GM12878 (cell line): Measurements from ENCODE around the gene DQX1. TPM values are rescaled to one million over a fixed set of nuclear protein-coding genes. Genes with fewer than 3 reads are reported as not detected.

Source experiments
- BHLHE40 ChIP-seq, 2 experiments: fragments of 450-650 bp in 1 of 2; IDR thresholded peaks; 2 replicates each; pipeline ENCODE4 v1.6.1; 2011 to 2017; ENCODE audit warnings: low read depth in 2 of 2, borderline replicate concordance in 1 of 2, improper control_type of control experiment in 1 of 2, low read length in 1 of 2, mild to moderate bottlenecking in 1 of 2
- EP300 ChIP-seq, 2 experiments: fragments of 150-350 bp in 1 of 2; IDR thresholded peaks; 2 replicates each; pipeline ENCODE4 v1.6.1; 2011 to 2012; ENCODE audit warnings: low read depth in 2 of 2, low read length in 2 of 2, borderline replicate concordance in 1 of 2, improper control_type of control experiment in 1 of 2, inconsistent platforms in 1 of 2; ENCODE audit not compliant: control insufficient read depth in 1 of 2
- FOXM1 ChIP-seq: IDR thresholded peaks from 2 replicates; pipeline ENCODE4 v1.6.1; 2012; ENCODE audit warnings: low read depth, mild to moderate bottlenecking, inconsistent platforms, low read length, moderate library complexity
- HDAC2 ChIP-seq: fragments of 200-600 bp; sonication (generic); IDR thresholded peaks from 2 replicates; pipeline ENCODE4 v1.6.1; 2017
- IKZF1 ChIP-seq: fragments of 450-650 bp; conservative IDR thresholded peaks from 2 replicates; pipeline ENCODE4 v1.6.1; 2017; ENCODE audit warnings: antibody characterized with exemption, mild to moderate bottlenecking
- IKZF2 ChIP-seq, 2 experiments: fragments of 450-650 bp; IDR thresholded peaks; 2 replicates each; pipeline ENCODE4 v1.6.1; 2017; ENCODE audit warnings: mild to moderate bottlenecking in 2 of 2, moderate library complexity in 2 of 2
- JUNB ChIP-seq: IDR thresholded peaks from 2 replicates; pipeline ENCODE4 v1.6.1; 2016; ENCODE audit warnings: antibody characterized with exemption, mild to moderate bottlenecking
- KLF5 ChIP-seq: fragments of 450-650 bp; IDR thresholded peaks from 2 replicates; pipeline ENCODE4 v1.6.1; 2014; ENCODE audit warnings: mild to moderate bottlenecking; ENCODE audit not compliant: partially characterized antibody
- MEF2A ChIP-seq: IDR thresholded peaks from 2 replicates; pipeline ENCODE4 v1.6.1; 2011; ENCODE audit warnings: low read depth, mild to moderate bottlenecking, low read length, moderate library complexity; ENCODE audit not compliant: insufficient read depth
- NFXL1 ChIP-seq: fragments of 450-650 bp; IDR thresholded peaks from 2 replicates; pipeline ENCODE4 v1.6.1; 2017; ENCODE audit warnings: antibody characterized with exemption, mild to moderate bottlenecking, borderline replicate concordance
- NR2C2 ChIP-seq: IDR thresholded peaks from 2 replicates; pipeline ENCODE4 v1.6.1; 2011; ENCODE audit warnings: borderline replicate concordance, low read depth; ENCODE audit not compliant: control insufficient read depth, insufficient read length
- PML ChIP-seq: IDR thresholded peaks from 2 replicates; pipeline ENCODE4 v1.6.1; 2012; ENCODE audit warnings: low read length, inconsistent platforms
- POLR2AphosphoS2 ChIP-seq: IDR thresholded peaks from 2 replicates; pipeline ENCODE4 v1.6.1; 2011; ENCODE audit warnings: low read depth, mild to moderate bottlenecking, low read length, improper control_type of control experiment, moderate library complexity
- SIX5 ChIP-seq: IDR thresholded peaks from 2 replicates; pipeline ENCODE4 v1.6.1; 2011; ENCODE audit warnings: mild to moderate bottlenecking, low read depth, low read length, moderate library complexity; ENCODE audit not compliant: severe bottlenecking
- SP1 ChIP-seq: IDR thresholded peaks from one replicate; pipeline ENCODE4 v1.6.1; 2011; ENCODE audit warnings: low read depth, low read length
- SRF ChIP-seq, 2 experiments: IDR thresholded peaks; 2 replicates each; pipeline ENCODE4 v1.6.1; 2011; ENCODE audit warnings: low read depth in 2 of 2, low read length in 2 of 2, mild to moderate bottlenecking in 1 of 2, moderate library complexity in 1 of 2
- ZNF217 ChIP-seq: fragments of 450-650 bp; IDR thresholded peaks from 2 replicates; pipeline ENCODE4 v1.6.1; 2017; ENCODE audit warnings: antibody characterized with exemption, mild to moderate bottlenecking
- ZNF274 ChIP-seq: IDR thresholded peaks from one replicate; pipeline ENCODE4 v1.8.0; 2011; ENCODE audit not compliant: insufficient read length, insufficient read depth
- ZNF384 ChIP-seq: IDR thresholded peaks from 2 replicates; pipeline ENCODE4 v1.6.1; 2012; ENCODE audit warnings: low read depth, mild to moderate bottlenecking, low read length, improper control_type of control experiment, borderline replicate concordance
- ZSCAN29 ChIP-seq: fragments of 450-650 bp; IDR thresholded peaks from 2 replicates; pipeline ENCODE4 v1.6.1; 2017; ENCODE audit warnings: mild to moderate bottlenecking, moderate library complexity
- polyA plus RNA-seq, 11 experiments: library from polyadenylated mRNA; depleted of rRNA in 4 of 11; unstranded in 6 of 11; stranded (reverse) in 5 of 11; fragments of >200 nt; fragmentation: Nextera tagmentation in 4 of 11; fragmentation: Illumina TruSeq in 1 of 11; extraction: Ambion mirVana in 4 of 11; extraction: Trizol in 1 of 11; gene quantifications; 1 replicate in 1 of 11; 2 replicates in 10 of 11; pipeline versions ENCODE4 v1.2.1 to v1.2.3, GENCODE V29; 2011 to 2016; ENCODE audit warnings: inconsistent platforms in 2 of 11, missing spikeins in 2 of 11, low read depth in 1 of 11
- total RNA-seq, 4 experiments: library from RNA; depleted of rRNA in 3 of 4; stranded (reverse); fragments of >200 nt in 3 of 4; fragmentation: Illumina TruSeq in 1 of 4; extraction: Trizol in 1 of 4; gene quantifications; 2 replicates each; pipeline versions ENCODE4 v1.2.1 to v1.2.3, GENCODE V29; 2013 to 2021
- TF ChIP-seq, protein P1 (sequence below): fragments of 450-650 bp; IDR thresholded peaks from 2 replicates; pipeline ENCODE4 v1.6.1; 2016; ENCODE audit warnings: mild to moderate bottlenecking, moderate library complexity, borderline replicate concordance
- TF ChIP-seq, protein P2 (sequence below): IDR thresholded peaks from 2 replicates; pipeline ENCODE4 v1.6.1; 2012; ENCODE audit warnings: low read depth, low read length, improper control_type of control experiment
- TF ChIP-seq, protein P3 (sequence below): fragments of 450-650 bp; IDR thresholded peaks from 2 replicates; pipeline ENCODE4 v1.6.1; 2016; ENCODE audit warnings: mild to moderate bottlenecking

DQX1 gene
- total and polyA plus RNA-seq, 10 of the 15 experiments (the other 5 are each of a cell fraction or from before 2014, with no cell fraction given): 0.34 to 2.1 (median 0.86) TPM

DNA sequence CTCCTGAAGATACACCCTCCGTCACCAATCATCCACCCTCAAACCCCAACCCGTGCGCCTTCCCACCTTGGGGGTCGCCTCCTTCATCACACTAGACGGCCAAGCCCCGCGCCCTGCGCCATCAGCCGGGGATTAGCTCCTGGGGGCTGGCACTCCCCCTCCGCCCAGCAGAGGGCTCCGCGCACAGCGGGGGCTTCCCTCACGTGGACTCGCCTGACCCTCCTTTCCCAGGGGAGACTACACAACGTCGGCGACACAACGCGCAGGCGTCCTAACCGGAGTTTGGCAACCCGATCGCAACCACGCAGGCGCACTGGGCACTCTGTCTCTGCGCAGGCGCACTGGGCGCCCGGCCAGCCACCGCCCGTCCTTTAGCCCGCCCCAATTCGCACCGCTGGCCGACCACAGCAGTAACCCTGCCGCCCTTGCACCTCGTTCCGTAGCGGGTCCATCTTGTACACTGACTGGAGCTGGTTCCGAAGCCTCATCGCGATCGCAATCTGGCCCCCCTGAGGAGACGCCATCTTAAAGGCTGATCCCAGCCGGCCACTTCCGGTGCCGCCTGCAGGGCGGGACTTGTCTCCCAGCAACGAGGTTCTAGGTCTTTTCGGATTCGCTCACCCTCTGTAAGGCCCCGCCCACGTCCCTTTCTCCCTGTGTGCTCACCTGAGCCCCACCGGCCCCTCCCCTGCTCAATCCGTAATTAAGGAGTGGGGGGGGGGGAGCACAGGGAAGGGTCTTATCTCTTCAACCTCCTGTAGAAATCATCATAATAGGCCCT is 18.7 kb downstream of the DQX1 start, which contains the start of gene PCGF1 (continued):
- TF ChIP-seq, protein P1, sequence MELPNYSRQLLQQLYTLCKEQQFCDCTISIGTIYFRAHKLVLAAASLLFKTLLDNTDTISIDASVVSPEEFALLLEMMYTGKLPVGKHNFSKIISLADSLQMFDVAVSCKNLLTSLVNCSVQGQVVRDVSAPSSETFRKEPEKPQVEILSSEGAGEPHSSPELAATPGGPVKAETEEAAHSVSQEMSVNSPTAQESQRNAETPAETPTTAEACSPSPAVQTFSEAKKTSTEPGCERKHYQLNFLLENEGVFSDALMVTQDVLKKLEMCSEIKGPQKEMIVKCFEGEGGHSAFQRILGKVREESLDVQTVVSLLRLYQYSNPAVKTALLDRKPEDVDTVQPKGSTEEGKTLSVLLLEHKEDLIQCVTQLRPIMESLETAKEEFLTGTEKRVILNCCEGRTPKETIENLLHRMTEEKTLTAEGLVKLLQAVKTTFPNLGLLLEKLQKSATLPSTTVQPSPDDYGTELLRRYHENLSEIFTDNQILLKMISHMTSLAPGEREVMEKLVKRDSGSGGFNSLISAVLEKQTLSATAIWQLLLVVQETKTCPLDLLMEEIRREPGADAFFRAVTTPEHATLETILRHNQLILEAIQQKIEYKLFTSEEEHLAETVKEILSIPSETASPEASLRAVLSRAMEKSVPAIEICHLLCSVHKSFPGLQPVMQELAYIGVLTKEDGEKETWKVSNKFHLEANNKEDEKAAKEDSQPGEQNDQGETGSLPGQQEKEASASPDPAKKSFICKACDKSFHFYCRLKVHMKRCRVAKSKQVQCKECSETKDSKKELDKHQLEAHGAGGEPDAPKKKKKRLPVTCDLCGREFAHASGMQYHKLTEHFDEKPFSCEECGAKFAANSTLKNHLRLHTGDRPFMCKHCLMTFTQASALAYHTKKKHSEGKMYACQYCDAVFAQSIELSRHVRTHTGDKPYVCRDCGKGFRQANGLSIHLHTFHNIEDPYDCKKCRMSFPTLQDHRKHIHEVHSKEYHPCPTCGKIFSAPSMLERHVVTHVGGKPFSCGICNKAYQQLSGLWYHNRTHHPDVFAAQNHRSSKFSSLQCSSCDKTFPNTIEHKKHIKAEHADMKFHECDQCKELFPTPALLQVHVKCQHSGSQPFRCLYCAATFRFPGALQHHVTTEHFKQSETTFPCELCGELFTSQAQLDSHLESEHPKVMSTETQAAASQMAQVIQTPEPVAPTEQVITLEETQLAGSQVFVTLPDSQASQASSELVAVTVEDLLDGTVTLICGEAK: peak; percentile 90
- TF ChIP-seq BHLHE40 (IDR thresholded peaks at IDR 0.05; ENCODE audit: borderline replicate concordance in 1 of 2, low read depth in 2 of 2, low read length in 1 of 2): peak; percentile 98 to 99
- TF ChIP-seq SP1: peak; percentile 79
- TF ChIP-seq SRF (IDR thresholded peaks at IDR 0.05; ENCODE audit: low read depth in 2 of 2, low read length in 2 of 2): 0 out of 4 replicates have a peak, but pooled peaks of 1 of the 2 experiments have one; percentile 26
- TF ChIP-seq EP300 (IDR thresholded peaks at IDR 0.05; ENCODE audit: borderline replicate concordance in 1 of 2, control insufficient read depth in 1 of 2, low read depth in 2 of 2, low read length in 2 of 2): no peak; a peak in 1 of 4 replicates
- TF ChIP-seq KLF5: peak; percentile 76
- no peak for TF ChIP-seq SIX5
- peak; percentile 99 for TF ChIP-seq IKZF1
- no peak for TF ChIP-seq ZNF274
- no peak for TF ChIP-seq NFXL1
- TF ChIP-seq ZNF384: no peak
- no peak for TF ChIP-seq MEF2A
- 0 out of 2 replicates have a peak, but pooled peaks have one; percentile 52 for TF ChIP-seq POLR2AphosphoS2
- peak; percentile 67; the same call in 1 of the 2 replicates for TF ChIP-seq PML
- no peak for TF ChIP-seq NR2C2
- TF ChIP-seq, protein P2, sequence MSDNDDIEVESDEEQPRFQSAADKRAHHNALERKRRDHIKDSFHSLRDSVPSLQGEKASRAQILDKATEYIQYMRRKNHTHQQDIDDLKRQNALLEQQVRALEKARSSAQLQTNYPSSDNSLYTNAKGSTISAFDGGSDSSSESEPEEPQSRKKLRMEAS: peak; percentile 79; the same call in 1 of the 2 replicates
- TF ChIP-seq JUNB: no peak
- TF ChIP-seq FOXM1: no peak
- TF ChIP-seq, protein P3, sequence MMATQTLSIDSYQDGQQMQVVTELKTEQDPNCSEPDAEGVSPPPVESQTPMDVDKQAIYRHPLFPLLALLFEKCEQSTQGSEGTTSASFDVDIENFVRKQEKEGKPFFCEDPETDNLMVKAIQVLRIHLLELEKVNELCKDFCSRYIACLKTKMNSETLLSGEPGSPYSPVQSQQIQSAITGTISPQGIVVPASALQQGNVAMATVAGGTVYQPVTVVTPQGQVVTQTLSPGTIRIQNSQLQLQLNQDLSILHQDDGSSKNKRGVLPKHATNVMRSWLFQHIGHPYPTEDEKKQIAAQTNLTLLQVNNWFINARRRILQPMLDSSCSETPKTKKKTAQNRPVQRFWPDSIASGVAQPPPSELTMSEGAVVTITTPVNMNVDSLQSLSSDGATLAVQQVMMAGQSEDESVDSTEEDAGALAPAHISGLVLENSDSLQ: peak; percentile 21; the same call in 1 of the 2 replicates
- TF ChIP-seq ZSCAN29: no peak
- TF ChIP-seq IKZF2 (IDR thresholded peaks at IDR 0.05): no peak
- no peak for TF ChIP-seq HDAC2
- TF ChIP-seq ZNF217: no peak
